PC-3 (cell line): Measurements from ENCODE around the gene MTPN. TPM values are rescaled to one million over a fixed set of nuclear protein-coding genes. Genes with fewer than 3 reads are reported as not detected.

Experiments
- ATAC-seq: fragments of 200-7000 bp; cut with Tn5 transposase; 2 replicates; pipeline ENCODE4 v1.9.1; 2020; ENCODE audit warnings: mild to moderate bottlenecking, moderate library complexity
- BruUV-seq: library from RNA; stranded (reverse); fragments of 400-500 nt; replicated peaks from 2 replicates; lab custom pipeline; 2021; lab: Mats Ljungman, UMichigan
- CTCF ChIA-PET: fragments of 300-600 bp; sonication (Branson Sonifier 250); formaldehyde crosslinking; loops from one replicate; lab custom pipeline; 2022; ENCODE audit warnings: antibody characterized with exemption; lab: Charles Lee
- POLR2A ChIA-PET: fragments of 300-600 bp; sonication (Branson Sonifier 250); formaldehyde crosslinking; loops from one replicate; lab custom pipeline; 2022; ENCODE audit warnings: antibody characterized with exemption; ENCODE audit not compliant: unreplicated experiment; lab: Charles Lee
- DNase-seq: peaks from one replicate; pipeline ENCODE4 v3.0.0-alpha.2; 2015
- H2AFZ ChIP-seq: fragments of 300-600 bp; sonication (generic); 2 replicates; pipeline ENCODE4 v1.6.0; 2016; ENCODE audit warnings: antibody characterized with exemption, low read length
- H3F3A ChIP-seq: fragments of 300-600 bp; sonication (generic); one replicate; pipeline ENCODE4 v1.6.0; 2017; ENCODE audit warnings: antibody characterized with exemption, low read length, control low read depth, mild to moderate bottlenecking; ENCODE audit not compliant: unreplicated experiment
- H3K27ac ChIP-seq: fragments of 300-600 bp; sonication (generic); 2 replicates; pipeline ENCODE4 v1.5.1; 2016; ENCODE audit warnings: mild to moderate bottlenecking, low read length
- H3K27me3 ChIP-seq: fragments of 300-600 bp; sonication (generic); 2 replicates; pipeline ENCODE4 v1.6.1; 2016; ENCODE audit warnings: low read length, mixed read lengths
- H3K36me3 ChIP-seq: fragments of 300-600 bp; sonication (generic); 2 replicates; pipeline ENCODE4 v1.6.1; 2016; ENCODE audit warnings: low read depth, mixed run types, low read length, mixed read lengths
- H3K4me1 ChIP-seq: fragments of 300-600 bp; sonication (generic); 2 replicates; pipeline ENCODE4 v1.5.1; 2016; ENCODE audit warnings: low read length; ENCODE audit not compliant: insufficient read depth
- H3K4me2 ChIP-seq: fragments of 300-600 bp; sonication (generic); 2 replicates; pipeline ENCODE4 v1.6.0; 2016; ENCODE audit warnings: low read length
- H3K4me3 ChIP-seq: fragments of 300-600 bp; sonication (generic); 2 replicates; pipeline ENCODE4 v1.5.1; 2016; ENCODE audit warnings: mild to moderate bottlenecking, low read length, mixed read lengths
- H3K79me2 ChIP-seq: fragments of 300-600 bp; sonication (generic); 2 replicates; pipeline ENCODE4 v1.6.1; 2017; ENCODE audit warnings: low read length, mixed read lengths
- H3K9ac ChIP-seq: fragments of 300-600 bp; sonication (generic); 2 replicates; pipeline ENCODE4 v1.6.0; 2016; ENCODE audit warnings: mild to moderate bottlenecking, low read length
- H3K9me2 ChIP-seq: fragments of 300-600 bp; sonication (generic); replicated peaks from 2 replicates; pipeline ENCODE4 v1.6.1; 2016; ENCODE audit warnings: mixed run types, low read length, mixed read lengths
- H3K9me3 ChIP-seq: fragments of 300-600 bp; sonication (generic); 2 replicates; pipeline ENCODE4 v1.6.1; 2016; ENCODE audit warnings: low read length, mixed read lengths
- H4K20me1 ChIP-seq: fragments of 300-600 bp; sonication (generic); 2 replicates; pipeline ENCODE4 v1.6.1; 2016; ENCODE audit warnings: low read length, mixed read lengths
- CTCF ChIP-seq: fragments of 300-600 bp; sonication (generic); conservative IDR thresholded peaks from 2 replicates; pipeline ENCODE4 v1.5.1; 2017; ENCODE audit warnings: antibody characterized with exemption, low read depth, mild to moderate bottlenecking, low read length
- EZH2 ChIP-seq: fragments of 300-600 bp; sonication (generic); IDR thresholded peaks from one replicate; pipeline ENCODE4 v1.6.1; 2017; ENCODE audit warnings: antibody characterized with exemption, mild to moderate bottlenecking, low read length; ENCODE audit not compliant: unreplicated experiment
- EZH2phosphoT487 ChIP-seq: fragments of 300-600 bp; sonication (generic); IDR thresholded peaks from 2 replicates; pipeline ENCODE4 v1.6.1; 2018; ENCODE audit warnings: mild to moderate bottlenecking, antibody characterized with exemption, low read length, borderline replicate concordance
- intact Hi-C: fragments of 100-400 bp; cut with micrococcal nuclease; formaldehyde crosslinking; loops from 2 replicates; pipeline ENCODE4 v1.9.0; 2023
- total RNA-seq: library from RNA; depleted of rRNA; stranded (reverse); fragments of >200 nt; gene quantifications from 2 replicates; pipeline ENCODE4 v1.2.3, GENCODE V29; 2014

MTPN gene
- total RNA-seq, 1 experiment from 2014 or later: 96.0 TPM

DNA sequence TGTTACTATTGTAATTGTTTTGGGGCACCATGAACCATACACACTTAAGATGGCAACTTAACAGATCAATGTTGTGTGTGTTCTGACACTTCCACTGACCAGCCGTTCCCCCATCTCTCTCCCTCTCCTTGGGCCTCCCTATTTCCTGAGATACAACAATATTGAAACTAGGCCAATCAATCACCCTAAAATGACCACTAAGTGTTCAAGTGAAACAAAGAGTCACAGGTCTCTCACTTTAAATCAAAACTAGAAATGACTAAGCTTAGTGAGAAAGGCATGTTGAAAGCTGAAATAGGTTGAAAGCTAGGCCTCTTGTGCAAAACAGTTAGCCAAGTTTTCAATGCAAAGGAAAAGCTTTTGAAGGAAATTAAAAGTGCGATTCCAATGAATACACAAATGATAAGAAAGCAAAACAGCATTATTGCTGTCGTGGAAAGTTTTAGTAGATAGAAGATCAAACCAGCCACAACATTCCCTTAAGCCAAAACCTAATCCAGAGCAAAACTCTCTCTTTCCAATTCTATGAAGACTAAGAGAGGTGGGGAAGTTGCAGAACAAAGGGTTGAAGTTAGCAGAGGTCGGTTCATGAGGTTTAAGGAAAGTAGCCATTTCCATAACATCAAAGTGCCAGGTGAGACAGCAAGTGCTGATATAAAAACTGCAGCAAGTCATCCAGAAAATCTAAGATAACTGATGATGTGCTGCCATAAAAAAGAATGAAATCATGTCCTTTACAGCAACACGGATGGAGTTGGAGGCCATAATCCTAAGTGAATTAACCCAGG, 90.6 kb downstream of the MTPN start:
- DNase-seq (no peak), ATAC-seq (no peak)
- H3K9ac ChIP-seq: no peak overlapping the region
- no TSS peak for BruUV-seq
- no peaks in the 10 kb centered on the region for H3K79me2 ChIP-seq
- peaks cover 33% of the 10 kb centered on the region for H3K27me3 ChIP-seq
- no peaks in the 10 kb centered on the region for H3K9me3 ChIP-seq
- H3K4me1 ChIP-seq: peaks cover 12% of the 10 kb centered on the region
- H4K20me1 ChIP-seq: 0 out of 2 replicates have a peak, but pooled peaks cover 4% of the 10 kb centered on the region
- no peak overlapping the region for H2AFZ ChIP-seq
- CTCF ChIA-PET: no interaction called here
- no peak overlapping the region for H3K4me2 ChIP-seq
- H3K27ac ChIP-seq: no peak overlapping the region
- POLR2A ChIA-PET: interaction anchor here (0.5 kb wide), 1 partner anchor 216 kb away, joined by 4 read pairs; no protein-coding TSS in a partner anchor
- H3K36me3 ChIP-seq: no peaks in the 10 kb centered on the region
- H3F3A ChIP-seq: no peaks in the 10 kb centered on the region
- TF ChIP-seq EZH2phosphoT487: no peak
- no peak for TF ChIP-seq EZH2
- no peak for TF ChIP-seq CTCF
- H3K9me2 ChIP-seq: no peaks in the 10 kb centered on the region
- intact Hi-C loops: loop anchor here (5.0 kb wide), 3 partner anchors 34 to 214 kb away; no protein-coding TSS in a partner anchor
- no peak overlapping the region for H3K4me3 ChIP-seq

- DNase-seq (no peak), ATAC-seq (no peak)
- no peak overlapping the region for H3K4me3 ChIP-seq
- H3F3A ChIP-seq: no peaks in the 10 kb centered on the region
- H3K27ac ChIP-seq: no peak overlapping the region
- no peak overlapping the region for H2AFZ ChIP-seq
- intact Hi-C loops: loop anchor here (5.0 kb wide), 3 partner anchors 32 to 212 kb away; no protein-coding TSS in a partner anchor
- no peaks in the 10 kb centered on the region for H3K9me2 ChIP-seq
- 0 out of 2 replicates have a peak, but pooled peaks cover 4% of the 10 kb centered on the region for H4K20me1 ChIP-seq
- H3K4me1 ChIP-seq: peaks cover 12% of the 10 kb centered on the region
- ChIA-PET CTCF (no interaction called here), POLR2A (no interaction called here)
- no peaks in the 10 kb centered on the region for H3K79me2 ChIP-seq
- TF ChIP-seq EZH2phosphoT487 (no peak), EZH2 (no peak), CTCF (no peak)
- no peak overlapping the region for H3K9ac ChIP-seq
- no peaks in the 10 kb centered on the region for H3K36me3 ChIP-seq
- no peaks in the 10 kb centered on the region for H3K9me3 ChIP-seq
- no peak overlapping the region for H3K4me2 ChIP-seq
- BruUV-seq: no TSS peak
- peaks cover 18% of the 10 kb centered on the region; the same call in 1 of the 2 replicates for H3K27me3 ChIP-seq
Measured at GRCh38 chr7:135884495-135885232, 92.5 kb downstream of the MTPN start.
